Measurements from ENCODE around the gene NCAM1.

NCAM1 gene

DNA sequence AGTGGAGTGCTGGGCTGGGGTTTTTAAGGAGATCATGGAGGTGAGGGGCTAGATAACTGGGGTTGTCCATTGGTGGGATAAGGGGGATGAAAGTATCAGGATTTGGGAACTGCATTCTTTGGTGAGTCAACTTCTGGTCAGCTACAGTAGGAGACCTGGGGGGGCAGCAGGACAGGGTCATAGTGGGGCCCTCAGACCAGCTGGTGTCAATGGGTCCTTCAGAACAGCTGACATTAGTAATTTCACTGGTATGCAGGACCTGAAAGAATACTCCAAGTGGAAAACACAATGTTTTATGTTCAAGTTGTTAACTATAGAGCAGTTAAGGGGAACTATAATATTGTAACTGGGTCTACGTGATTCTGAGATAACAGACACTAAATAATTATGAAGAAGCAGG lies 350.3 kb downstream of the NCAM1 start:
- DNase-seq (ENCODE audit: low spot score): no peak

DNA sequence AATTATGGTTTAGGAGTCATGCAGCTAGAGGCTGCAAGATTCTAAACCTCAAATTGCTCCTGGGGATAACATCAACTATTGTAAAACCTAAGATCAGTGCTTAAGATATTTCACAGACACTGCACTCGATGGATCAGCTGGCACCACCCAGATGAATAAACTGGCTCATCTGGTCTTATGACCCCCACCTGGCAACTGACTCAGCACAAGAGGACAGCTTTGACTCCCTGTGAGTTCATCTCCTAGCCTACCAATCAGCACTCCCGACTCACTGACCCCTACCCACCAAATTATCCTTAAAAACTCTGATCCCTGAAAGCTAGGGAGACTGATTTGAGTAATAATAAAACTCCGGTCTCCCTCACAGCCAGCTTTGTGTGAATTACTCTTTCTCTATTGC lies 352.4 kb downstream of the NCAM1 start:
- DNase-seq (ENCODE audit: low spot score): no peak

DNA sequence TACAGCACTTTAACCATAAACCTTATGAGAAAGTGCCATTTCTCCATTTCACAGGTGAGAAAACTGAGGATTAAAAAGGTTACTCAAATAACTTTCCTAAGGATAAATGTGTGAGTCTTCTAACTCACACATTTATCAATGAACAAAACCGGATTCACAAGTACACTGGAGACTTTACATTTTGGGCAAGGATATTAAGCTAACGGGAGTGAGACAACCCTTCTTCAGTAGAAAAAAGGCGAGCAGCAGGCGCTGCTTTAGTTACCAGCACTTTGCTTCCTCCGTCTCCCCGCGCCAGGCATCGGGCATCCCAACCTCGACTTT lies 352.8 kb downstream of the NCAM1 start:
- DNase-seq (ENCODE audit: low spot score): no peak

- peak; percentile 36 for DNase-seq (ENCODE audit: low spot score)
These were observed 353.4 kb downstream of the NCAM1 start, which contains the start of gene TTC12 for GRCh38 chr11:113314389-113315301. Gene TTC12, plus strand, starts transcription at chr11:113314583. Its CDS starts 1,675 bp downstream, at chr11:113316258.

DNA sequence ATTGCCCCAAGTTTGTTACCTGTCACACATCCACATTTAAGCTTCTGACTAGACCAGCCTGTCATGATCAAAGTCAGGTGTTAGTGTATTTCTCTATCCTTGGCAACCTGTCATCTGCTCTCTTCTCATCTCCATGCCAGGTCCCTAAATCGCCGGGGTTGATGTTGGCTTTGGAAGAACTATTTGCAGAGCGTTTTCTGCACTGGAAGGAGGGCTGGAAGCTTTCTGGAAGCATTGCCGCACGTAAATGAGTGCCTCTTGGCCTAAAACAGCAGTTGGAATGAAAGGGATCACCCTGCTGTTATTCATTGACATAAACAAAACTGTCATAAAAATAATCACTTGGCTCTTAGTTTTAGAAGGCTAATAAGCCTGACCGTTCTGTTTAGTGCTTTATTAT lies 354.6 kb downstream of the NCAM1 start:
- DNase-seq (ENCODE audit: low spot score): no peak

GRCh38 chr11:113316256-113316655 lies 355.0 kb downstream of the NCAM1 start:
- no peak for DNase-seq (ENCODE audit: low spot score)

- no peak for DNase-seq (ENCODE audit: low spot score)
These were observed 356.1 kb downstream of the NCAM1 start for GRCh38 chr11:113317339-113317738.

GRCh38 chr11:113319085-113319484 lies 357.9 kb downstream of the NCAM1 start:
- no peak for DNase-seq (ENCODE audit: low spot score)

DNA sequence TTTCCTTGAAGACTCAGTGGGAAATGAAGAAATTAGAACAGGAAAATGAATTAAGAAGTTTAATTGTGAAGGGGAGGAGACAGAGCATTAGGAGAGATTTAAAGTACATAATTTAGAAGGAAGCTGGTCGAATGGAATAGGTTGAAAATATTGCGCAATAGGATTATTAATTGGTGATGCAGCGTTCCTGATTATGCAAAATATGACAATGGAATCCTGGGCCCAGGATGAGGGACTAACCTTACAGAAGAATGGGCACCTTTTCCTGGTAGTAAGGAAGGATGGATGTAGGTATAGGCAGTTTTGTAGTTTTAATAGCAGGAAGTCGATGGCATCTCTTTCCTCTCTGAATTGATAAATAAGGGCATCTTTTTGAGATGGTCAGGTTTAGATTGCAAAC lies 360.9 kb downstream of the NCAM1 start:
- DNase-seq (ENCODE audit: low spot score): no peak

DNA sequence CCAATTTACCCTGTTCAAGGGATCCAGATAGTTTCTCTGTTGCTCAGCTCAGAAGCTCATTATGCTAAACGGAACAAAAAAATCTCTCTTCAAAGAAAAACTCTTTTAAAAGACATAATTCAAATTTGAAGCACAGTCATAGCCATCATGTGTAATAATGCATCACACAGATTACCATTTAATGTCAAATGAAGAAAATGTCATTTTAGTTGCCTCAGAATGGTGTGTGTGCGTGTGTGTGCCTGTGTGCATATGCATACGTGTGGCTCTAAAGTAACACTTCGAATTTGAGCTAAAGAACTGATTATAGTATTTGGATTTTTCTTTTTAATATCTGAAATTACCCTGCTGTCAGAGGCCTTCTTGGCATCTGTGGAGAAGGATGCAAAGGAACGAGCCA lies 363.0 kb downstream of the NCAM1 start:
- no peak for DNase-seq (ENCODE audit: low spot score)

Measured in AG08395 (cell line).